Activated naive CD4-positive, alpha-beta T cell (primary cell): Measurements from ENCODE around the gene FASTK.
"Not testable (repeated sequence)": the region's sequence is repeated elsewhere in the genome, so short reads cannot be mapped to it uniquely, and the experiment has no call there.

ENCODE experiments used
- DNase-seq, 4 experiments: peaks; one replicate each; lab custom pipeline; 2025; lab: John Stamatoyannopoulos, UW

Gene FASTK

GRCh38 chr7:151047976-151048815 is 32.4 kb downstream of the FASTK start, which contains the start of gene ASIC3:
ASIC3 (plus strand) TSS chr7:151048531; CDS start chr7:151048886, 355 bp downstream.
- no peak for DNase-seq

- no peak for DNase-seq
Measured at GRCh38 chr7:151046603-151047573, 33.7 kb downstream of the FASTK start.

- DNase-seq: no peak
Measured at GRCh38 chr7:151045967-151046366, 34.6 kb downstream of the FASTK start.

- DNase-seq: no peak
Measured at GRCh38 chr7:151045262-151045661, 35.3 kb downstream of the FASTK start.

- DNase-seq: no peak
Measured at GRCh38 chr7:151043959-151044358, 36.6 kb downstream of the FASTK start.

- not testable (repeated sequence) for DNase-seq
Measured at GRCh38 chr7:151043449-151043848, 37.2 kb downstream of the FASTK start.

GRCh38 chr7:151040616-151041375 is 39.8 kb downstream of the FASTK start:
- no peak for DNase-seq

GRCh38 chr7:151039850-151040548 is 40.6 kb downstream of the FASTK start:
- DNase-seq: no peak

- DNase-seq: peak in 2 of 4 experiments; percentile 11 to 17
Measured at GRCh38 chr7:151038951-151039849, 41.4 kb downstream of the FASTK start.

GRCh38 chr7:151035902-151036301 is 44.7 kb downstream of the FASTK start:
- no peak for DNase-seq

- DNase-seq: no peak
Measured at GRCh38 chr7:151035026-151035717, 45.4 kb downstream of the FASTK start.

- no peak for DNase-seq
Measured at GRCh38 chr7:151034312-151035025, 46.1 kb downstream of the FASTK start.

- no peak for DNase-seq
Measured at GRCh38 chr7:151033864-151034249, 46.8 kb downstream of the FASTK start.

GRCh38 chr7:151032936-151033863 is 47.4 kb downstream of the FASTK start:
- DNase-seq: no peak

- DNase-seq: no peak
Measured at GRCh38 chr7:151031011-151031410, 49.6 kb downstream of the FASTK start.

GRCh38 chr7:151028948-151029501 is 51.6 kb downstream of the FASTK start:
- no peak for DNase-seq
